C4-2B (cell line): ENCODE data around the gene PCDHGB2.
"Not testable (repeated sequence)": the region's sequence is repeated elsewhere in the genome, so short reads cannot be mapped to it uniquely, and the experiment has no call there.

Experiments
- CTCF ChIP-seq: fragments of 450-650 bp; conservative IDR thresholded peaks from 2 replicates; pipeline ENCODE4 v1.5.1; 2017; ENCODE audit warnings: mild to moderate bottlenecking
- ZFX ChIP-seq: fragments of 450-650 bp; IDR thresholded peaks from 2 replicates; pipeline ENCODE4 v1.6.1; 2017

- not testable (repeated sequence) for TF ChIP-seq CTCF, ZFX
Observed at GRCh38 chr5:141332571-141332970, 27.2 kb upstream of the PCDHGB2 start.
